GM18867 (cell line): Measurements from ENCODE around the gene AMPD2.
"Not testable (repeated sequence)": the region's sequence is repeated elsewhere in the genome, so short reads cannot be mapped to it uniquely, and the experiment has no call there.

Experiments used
- ATAC-seq: cut with Tn5 transposase; IDR thresholded peaks from one replicate; pipeline ENCODE4 v1.9.1; 2021; ENCODE audit warnings: mild to moderate bottlenecking, moderate library complexity; ENCODE audit not compliant: unreplicated experiment

AMPD2 gene

GRCh38 chr1:109644670-109645069 is 25.0 kb downstream of the AMPD2 start:
- no peak for ATAC-seq

GRCh38 chr1:109649491-109649914 is 29.9 kb downstream of the AMPD2 start:
- ATAC-seq = no peak

- ATAC-seq = no peak
Measured at GRCh38 chr1:109650609-109651008, 31.0 kb downstream of the AMPD2 start.

- ATAC-seq = no peak
Measured at GRCh38 chr1:109652402-109652801, 32.8 kb downstream of the AMPD2 start.

GRCh38 chr1:109653306-109653705 is 33.7 kb downstream of the AMPD2 start:
- no peak for ATAC-seq

- ATAC-seq = no peak
Measured at GRCh38 chr1:109654519-109654918, 34.9 kb downstream of the AMPD2 start.

GRCh38 chr1:109655615-109656519 is 36.2 kb downstream of the AMPD2 start, which contains the start of gene GSTM4:
Gene GSTM4, plus strand, starts transcription at chr1:109656099. Its CDS starts 291 bp downstream, at chr1:109656390.
- ATAC-seq = peak; percentile 91

- no peak for ATAC-seq
Measured at GRCh38 chr1:109657395-109657794, 37.8 kb downstream of the AMPD2 start.

GRCh38 chr1:109657970-109658369 is 38.3 kb downstream of the AMPD2 start:
- ATAC-seq = no peak

- ATAC-seq = no peak
Measured at GRCh38 chr1:109658533-109659042, 39.0 kb downstream of the AMPD2 start.

GRCh38 chr1:109659145-109659544 is 39.5 kb downstream of the AMPD2 start:
- no peak for ATAC-seq

- ATAC-seq = no peak
Measured at GRCh38 chr1:109659997-109660690, 40.5 kb downstream of the AMPD2 start.

GRCh38 chr1:109660691-109661026 is 41.0 kb downstream of the AMPD2 start:
- ATAC-seq = not testable (repeated sequence)

GRCh38 chr1:109661391-109661790 is 41.8 kb downstream of the AMPD2 start:
- ATAC-seq = no peak

GRCh38 chr1:109664671-109665070 is 45.0 kb downstream of the AMPD2 start:
- ATAC-seq = no peak

GRCh38 chr1:109667452-109668122 is 48.0 kb downstream of the AMPD2 start, which contains the start of gene GSTM2:
Gene GSTM2, plus strand, starts transcription at chr1:109668057. Its CDS starts 59 bp downstream, at chr1:109668116.
- peak; percentile 56 for ATAC-seq

- ATAC-seq = no peak
Measured at GRCh38 chr1:109668123-109668775, 48.6 kb downstream of the AMPD2 start.

GRCh38 chr1:109669246-109669948 is 49.8 kb downstream of the AMPD2 start:
- no peak for ATAC-seq

- not testable (repeated sequence) for ATAC-seq
Measured at GRCh38 chr1:109669949-109670302, 50.3 kb downstream of the AMPD2 start.

GRCh38 chr1:109671067-109671466 is 51.4 kb downstream of the AMPD2 start:
- ATAC-seq = no peak
